HepG2 (cell line): ENCODE data around the gene GGNBP2. TPM values are rescaled to one million over a fixed set of nuclear protein-coding genes. Genes with fewer than 3 reads are reported as not detected.

Source experiments
- ATRX ChIP-seq: sonication (generic); formaldehyde crosslinking; IDR thresholded peaks from 2 replicates; pipeline ENCODE4 v1.4.0; 2020; ENCODE audit warnings: missing genetic modification reagents, borderline replicate concordance
- DR1 ChIP-seq: sonication (generic); formaldehyde crosslinking; IDR thresholded peaks from 2 replicates; pipeline ENCODE4 v1.8.0; 2021; ENCODE audit warnings: mild to moderate bottlenecking, missing genetic modification reagents, inconsistent platforms
- FLYWCH1 ChIP-seq: sonication (generic); formaldehyde crosslinking; IDR thresholded peaks from 2 replicates; pipeline ENCODE4 v1.8.1; 2023; ENCODE audit warnings: mild to moderate bottlenecking, missing genetic modification reagents
- FOXK1 ChIP-seq: sonication (generic); formaldehyde crosslinking; IDR thresholded peaks from 2 replicates; pipeline ENCODE4 v1.4.0; 2020; ENCODE audit warnings: low read depth, missing genetic modification reagents, borderline replicate concordance
- GATAD2A ChIP-seq: IDR thresholded peaks from 2 replicates; pipeline ENCODE4 v1.6.1; 2016
- HIVEP1 ChIP-seq: sonication (generic); formaldehyde crosslinking; IDR thresholded peaks from 2 replicates; pipeline ENCODE4 v1.4.0; 2020; ENCODE audit warnings: mild to moderate bottlenecking, missing genetic modification reagents
- HOXD1 ChIP-seq: sonication (generic); formaldehyde crosslinking; IDR thresholded peaks from 2 replicates; pipeline ENCODE4 v1.5.0; 2020; ENCODE audit warnings: missing genetic modification reagents
- MAFK ChIP-seq, 2 experiments: IDR thresholded peaks in 1 of 2; conservative IDR thresholded peaks in 1 of 2; 2 replicates each; pipeline ENCODE4 v1.6.1; 2011; ENCODE audit warnings: improper control_type of control experiment in 2 of 2, low read length in 2 of 2
- NFATC3 ChIP-seq: sonication (generic); formaldehyde crosslinking; IDR thresholded peaks from 2 replicates; pipeline ENCODE4 v1.5.1; 2020; ENCODE audit warnings: mild to moderate bottlenecking, missing genetic modification reagents
- NFKB2 ChIP-seq: sonication (generic); formaldehyde crosslinking; IDR thresholded peaks from 2 replicates; pipeline ENCODE4 v1.4.0; 2020; ENCODE audit warnings: missing genetic modification reagents, borderline replicate concordance
- PAX8 ChIP-seq: sonication (generic); formaldehyde crosslinking; IDR thresholded peaks from 2 replicates; pipeline ENCODE4 v1.8.0; 2022; ENCODE audit warnings: mild to moderate bottlenecking, missing genetic modification reagents, borderline replicate concordance
- POLR2A ChIP-seq, 2 experiments: IDR thresholded peaks; 2 replicates each; pipeline ENCODE4 v1.6.1; 2011; ENCODE audit warnings: low read depth in 2 of 2, low read length in 2 of 2, mild to moderate bottlenecking in 1 of 2, moderate library complexity in 1 of 2; ENCODE audit not compliant: insufficient read depth in 1 of 2
- PRDM15 ChIP-seq: sonication (generic); formaldehyde crosslinking; IDR thresholded peaks from 2 replicates; pipeline ENCODE4 v1.4.0; 2020; ENCODE audit warnings: missing genetic modification reagents
- RARA ChIP-seq: IDR thresholded peaks from 2 replicates; pipeline ENCODE4 v1.6.1; 2016; ENCODE audit warnings: missing genetic modification reagents, missing compliant biosample characterization
- THAP7 ChIP-seq: sonication (generic); formaldehyde crosslinking; IDR thresholded peaks from 2 replicates; pipeline ENCODE4 v1.8.1; 2023; ENCODE audit warnings: mild to moderate bottlenecking, missing genetic modification reagents
- ZNF207 ChIP-seq: fragments of 450-650 bp; IDR thresholded peaks from 2 replicates; pipeline ENCODE4 v1.6.1; 2016; ENCODE audit warnings: antibody characterized with exemption, borderline replicate concordance
- ZNF512B ChIP-seq: sonication (generic); formaldehyde crosslinking; IDR thresholded peaks from 2 replicates; pipeline ENCODE4 v1.5.1; 2020; ENCODE audit warnings: missing genetic modification reagents, mild to moderate bottlenecking, borderline replicate concordance
- ZNF652 ChIP-seq: IDR thresholded peaks from 2 replicates; pipeline ENCODE4 v1.6.1; 2016; ENCODE audit warnings: low read depth, borderline replicate concordance
- ZNF674 ChIP-seq: sonication (generic); formaldehyde crosslinking; IDR thresholded peaks from 2 replicates; pipeline ENCODE4 v1.5.0; 2020; ENCODE audit warnings: low read depth, mild to moderate bottlenecking, missing genetic modification reagents
- ZNF839 ChIP-seq: sonication (generic); formaldehyde crosslinking; IDR thresholded peaks from 2 replicates; pipeline ENCODE4 v1.4.0; 2020; ENCODE audit warnings: missing genetic modification reagents, mild to moderate bottlenecking, borderline replicate concordance
- polyA plus RNA-seq, 8 experiments: library from polyadenylated mRNA; depleted of rRNA in 3 of 8; stranded (reverse) in 7 of 8; unstranded in 1 of 8; fragments of >200 nt; fragmentation: Illumina TruSeq in 4 of 8; extraction: Trizol in 4 of 8; gene quantifications; 2 replicates each; pipeline versions ENCODE4 v1.2.1 to v1.2.3, GENCODE V29; 2011 to 2016; ENCODE audit warnings: low read depth in 4 of 8, missing spikeins in 1 of 8, mixed read lengths in 1 of 8; ENCODE audit not compliant: insufficient read depth in 1 of 8
- total RNA-seq, 5 experiments: library from RNA; depleted of rRNA; stranded (reverse); fragments of >200 nt; fragmentation: Illumina TruSeq; extraction: Trizol; gene quantifications; 2 replicates each; pipeline ENCODE4 v1.2.3, GENCODE V29; 2016; ENCODE audit warnings: low read depth in 1 of 5

GGNBP2 gene
- total and polyA plus RNA-seq, 2 of the 13 experiments (the other 11 are each of a cell fraction or from before 2014, with no cell fraction given) = 53.3 to 84.2 TPM

- TF ChIP-seq ZNF512B (CRISPR knock-in tag) (no peak), FOXK1 (CRISPR knock-in tag) (0 out of 2 replicates have a peak, but pooled peaks have one; percentile 9), RARA (CRISPR knock-in tag) (no peak), DR1 (CRISPR knock-in tag) (no peak; the same call in 1 of the 2 replicates), POLR2A (IDR thresholded peaks at IDR 0.05; ENCODE audit: insufficient read depth in 1 of 2, low read depth in 2 of 2, low read length in 2 of 2) (peak; percentile 79 to 94), PAX8 (no peak; the same call in 1 of the 2 replicates), ATRX (CRISPR knock-in tag) (no peak), ZNF674 (no peak), HOXD1 (CRISPR knock-in tag) (0 out of 2 replicates have a peak, but pooled peaks have one; percentile 17), FLYWCH1 (no peak), PRDM15 (CRISPR knock-in tag) (peak; percentile 6; the same call in 1 of the 2 replicates), ZNF652 (CRISPR knock-in tag) (no peak), GATAD2A (CRISPR knock-in tag) (peak; percentile 17; the same call in 1 of the 2 replicates), ZNF207 (no peak), NFATC3 (no peak), ZNF839 (CRISPR knock-in tag) (peak; percentile 76), THAP7 (CRISPR knock-in tag) (no peak; the same call in 1 of the 2 replicates), NFKB2 (peak; percentile 80; the same call in 1 of the 2 replicates), HIVEP1 (CRISPR knock-in tag) (no peak), MAFK (conservative IDR thresholded peaks at IDR 0.05 in 1 of 2, IDR thresholded peaks at IDR 0.05 in 1 of 2; ENCODE audit: low read length in 2 of 2) (no peak)
These were observed at the start of gene GGNBP2 (continued) for GRCh38 chr17:36544307-36545076.
